ENCODE measurements around the gene LYPD5. TPM values are rescaled to one million over a fixed set of nuclear protein-coding genes. Genes with fewer than 3 reads are reported as not detected.

LYPD5 gene
- total and polyA plus RNA-seq, 5 donors from 2014 or later, result 0.60 TPM; not detected in 4

- H3K27ac Mint-ChIP-seq, result peak overlapping the region; percentile 5 to 84 (median 44)
- no peak for ATAC-seq (ENCODE audit: low read depth in 2 of 2)
- Histone ChIP-seq H3K27ac (ENCODE audit: insufficient read depth, low read length, poor library complexity, severe bottlenecking) (peak overlapping the region; percentile 34), H3K36me3 (ENCODE audit: control insufficient read depth, insufficient read depth, low read length) (peaks cover 58% of the 10 kb centered on the region), H3K27me3 (ENCODE audit: control insufficient read depth, insufficient read depth, low read length) (no peaks in the 10 kb centered on the region), H3K9me3 (ENCODE audit: control insufficient read depth in 2 of 2, low read length in 2 of 2) (no peaks in the 10 kb centered on the region), H3K4me3 (ENCODE audit: low read depth, low read length) (no peak overlapping the region), H3K4me1 (ENCODE audit: control insufficient read depth, insufficient read depth, low read length, poor library complexity, severe bottlenecking) (peaks cover 32% of the 10 kb centered on the region)
- no peaks in the 10 kb centered on the region for H3K9me3 Mint-ChIP-seq
- DNase-seq, result no peak
- peaks cover 42% of the 10 kb centered on the region for H3K36me3 Mint-ChIP-seq
- peaks cover 11 to 55% (median 30%) of the 10 kb centered on the region in 4 donors for H3K4me1 Mint-ChIP-seq
- H3K4me3 Mint-ChIP-seq, result peak overlapping the region in 1 of 4 donors; percentile 40
- no peaks in the 10 kb centered on the region for H3K27me3 Mint-ChIP-seq
Measured at GRCh38 chr19:43748685-43749084, 53.6 kb downstream of the LYPD5 start.

- no peak for DNase-seq
Measured at GRCh38 chr19:43748205-43748594, 54.0 kb downstream of the LYPD5 start.

DNA sequence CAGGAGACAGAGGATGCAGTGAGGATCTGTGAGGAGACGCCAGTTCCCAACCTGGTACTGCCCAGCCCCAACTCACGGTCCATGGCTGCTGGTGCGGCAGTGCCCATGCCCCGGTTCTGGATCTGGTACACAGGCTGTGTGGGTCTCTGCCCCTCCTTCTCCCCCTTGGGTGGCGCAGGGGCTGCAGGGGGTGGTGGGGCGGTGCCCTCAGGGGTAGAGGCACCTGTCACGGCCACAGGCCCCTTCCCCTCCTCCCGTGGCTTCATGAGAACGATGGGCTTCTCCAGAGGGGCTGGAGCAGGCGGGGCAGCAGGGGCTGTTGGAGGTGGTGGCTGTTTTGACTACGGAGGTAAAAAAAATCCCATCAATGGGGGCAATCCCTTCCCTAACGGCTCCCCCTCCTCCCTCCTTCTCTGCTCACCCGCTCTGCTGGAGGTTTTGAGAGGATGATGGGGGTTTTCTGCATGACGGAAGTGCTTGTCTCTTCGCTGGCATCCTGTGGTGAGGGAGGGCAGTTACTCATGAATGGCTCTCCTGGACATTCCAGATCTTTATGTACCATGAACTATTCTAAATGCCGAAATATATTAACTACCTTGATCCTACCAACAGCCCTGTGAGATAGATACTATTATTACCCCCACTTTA, 54.6 kb downstream of the LYPD5 start:
- H3K27me3 ChIP-seq (ENCODE audit: control insufficient read depth, insufficient read depth, low read length), result no peaks in the 10 kb centered on the region
- H3K27ac ChIP-seq (ENCODE audit: insufficient read depth, low read length, poor library complexity, severe bottlenecking), result peak overlapping the region; percentile 42
- H3K9me3 ChIP-seq (ENCODE audit: control insufficient read depth in 2 of 2, low read length in 2 of 2), result no peaks in the 10 kb centered on the region
- ATAC-seq (ENCODE audit: low read depth in 2 of 2) (peak in 1 of 2 donors; percentile 15), DNase-seq (no peak)
- H3K36me3 ChIP-seq (ENCODE audit: control insufficient read depth, insufficient read depth, low read length), result peaks cover 67% of the 10 kb centered on the region
- Mint-ChIP-seq H3K4me1 (peaks cover 7 to 45% (median 25%) of the 10 kb centered on the region in 4 donors), H3K27me3 (no peaks in the 10 kb centered on the region), H3K27ac (peak overlapping the region; percentile 12 to 69 (median 62)), H3K9me3 (no peaks in the 10 kb centered on the region), H3K36me3 (peaks cover 48% of the 10 kb centered on the region), H3K4me3 (peak overlapping the region in 2 of 4 donors; percentile 55 to 61)
- no peak overlapping the region for H3K4me3 ChIP-seq (ENCODE audit: low read depth, low read length)
- H3K4me1 ChIP-seq (ENCODE audit: control insufficient read depth, insufficient read depth, low read length, poor library complexity, severe bottlenecking), result peaks cover 22% of the 10 kb centered on the region

More at GRCh38 chr19:43748205-43748594, 54.0 kb downstream of the LYPD5 start:
- H3K27me3 ChIP-seq (ENCODE audit: control insufficient read depth, insufficient read depth, low read length), result no peaks in the 10 kb centered on the region
- H3K9me3 ChIP-seq (ENCODE audit: control insufficient read depth in 2 of 2, low read length in 2 of 2), result no peaks in the 10 kb centered on the region
- Mint-ChIP-seq H3K27me3 (no peaks in the 10 kb centered on the region), H3K4me1 (peaks cover 10 to 50% (median 30%) of the 10 kb centered on the region in 4 donors), H3K9me3 (no peaks in the 10 kb centered on the region), H3K27ac (peak overlapping the region; percentile 12 to 84 (median 62)), H3K4me3 (peak overlapping the region in 2 of 4 donors; percentile 40 to 61), H3K36me3 (peaks cover 43% of the 10 kb centered on the region)
- no peak overlapping the region for H3K4me3 ChIP-seq (ENCODE audit: low read depth, low read length)
- H3K36me3 ChIP-seq (ENCODE audit: control insufficient read depth, insufficient read depth, low read length), result peaks cover 61% of the 10 kb centered on the region
- H3K27ac ChIP-seq (ENCODE audit: insufficient read depth, low read length, poor library complexity, severe bottlenecking), result peak overlapping the region; percentile 34
- peaks cover 27% of the 10 kb centered on the region for H3K4me1 ChIP-seq (ENCODE audit: control insufficient read depth, insufficient read depth, low read length, poor library complexity, severe bottlenecking)
- ATAC-seq (ENCODE audit: low read depth in 2 of 2), result no peak

Other genes starting within 250 kb of the LYPD5 start
- gene XRCC1, start 226.9 kb downstream of the LYPD5 start, total RNA-seq, result 35.4 TPM
- gene XRCC1, start 226.9 kb downstream of the LYPD5 start, polyA plus RNA-seq, result 10 to 100 TPM; 19.8 to 26.9 (median 24.3) TPM
- gene PINLYP, start 226.6 kb downstream of the LYPD5 start, total RNA-seq, result not detected
- 1 to 10 TPM in 1 of 4 donors, under 1 TPM in 3; 0.42 to 1.3 (median 0.65) TPM for gene PINLYP, start 226.6 kb downstream of the LYPD5 start, polyA plus RNA-seq
- 40.9 TPM for gene IRGQ, start 206.3 kb downstream of the LYPD5 start, total RNA-seq
- gene IRGQ, start 206.3 kb downstream of the LYPD5 start, polyA plus RNA-seq, result 1 to 10 TPM in 3 of 4 donors, under 1 TPM in 1; 0.54 to 3.0 (median 1.5) TPM
- 8.7 TPM for gene ZNF576, start 205.9 kb downstream of the LYPD5 start, total RNA-seq
- 10 to 100 TPM in 2 of 4 donors, 1 to 10 TPM in 2; 5.5 to 11.0 (median 9.9) TPM for gene ZNF576, start 205.9 kb downstream of the LYPD5 start, polyA plus RNA-seq
- 0.64 TPM for gene SRRM5, start 190.4 kb downstream of the LYPD5 start, total RNA-seq
- 1 to 10 TPM in 1 of 4 donors, under 1 TPM in 3; 0.42 to 1.1 (median 0.63) TPM for gene SRRM5, start 190.4 kb downstream of the LYPD5 start, polyA plus RNA-seq
- 26.6 TPM for gene ZNF428, start 182.8 kb downstream of the LYPD5 start, total RNA-seq
- 10 to 100 TPM; 12.6 to 14.6 (median 13.7) TPM for gene ZNF428, start 182.8 kb downstream of the LYPD5 start, polyA plus RNA-seq
- gene CADM4, start 162.6 kb downstream of the LYPD5 start, total RNA-seq, result 0.30 TPM
- gene CADM4, start 162.6 kb downstream of the LYPD5 start, polyA plus RNA-seq, result not detected
- 5.9 TPM for gene PLAUR, start 132.3 kb downstream of the LYPD5 start, total RNA-seq
- gene PLAUR, start 132.3 kb downstream of the LYPD5 start, polyA plus RNA-seq, result 1 to 10 TPM in 1 of 4 donors, under 1 TPM in 2, not detected in 1; 0.58 to 2.6 (median 0.59) TPM
- gene IRGC, start 86.4 kb downstream of the LYPD5 start, total RNA-seq, result not detected
- not detected for gene IRGC, start 86.4 kb downstream of the LYPD5 start, polyA plus RNA-seq
- gene SMG9, start 47.5 kb downstream of the LYPD5 start, total RNA-seq, result 40.7 TPM
- 1 to 10 TPM; 3.4 to 7.0 (median 5.8) TPM for gene SMG9, start 47.5 kb downstream of the LYPD5 start, polyA plus RNA-seq
- gene KCNN4, start 21.5 kb downstream of the LYPD5 start, total RNA-seq, result 56.1 TPM
- 10 to 100 TPM; 16.7 to 33.0 (median 30.1) TPM for gene KCNN4, start 21.5 kb downstream of the LYPD5 start, polyA plus RNA-seq
- gene ZNF283, start 24.9 kb upstream of the LYPD5 start, total RNA-seq, result 6.0 TPM
- 1 to 10 TPM; 1.4 to 5.1 (median 3.7) TPM for gene ZNF283, start 24.9 kb upstream of the LYPD5 start, polyA plus RNA-seq
- gene ZNF404, start 81.5 kb upstream of the LYPD5 start, total RNA-seq, result 3.2 TPM
- 1 to 10 TPM in 3 of 4 donors, under 1 TPM in 1; 0.63 to 3.5 (median 2.3) TPM for gene ZNF404, start 81.5 kb upstream of the LYPD5 start, polyA plus RNA-seq
- gene ZNF45, start 132.8 kb upstream of the LYPD5 start, total RNA-seq, result 14.8 TPM
- 10 to 100 TPM; 13.0 to 17.5 (median 15.2) TPM for gene ZNF45, start 132.8 kb upstream of the LYPD5 start, polyA plus RNA-seq
- 0.67 TPM for gene ZNF221, start 148.8 kb upstream of the LYPD5 start, total RNA-seq
- under 1 TPM in 3 of 4 donors, not detected in 1; 0.56 to 0.96 (median 0.90) TPM for gene ZNF221, start 148.8 kb upstream of the LYPD5 start, polyA plus RNA-seq
- gene ZNF155, start 181.7 kb upstream of the LYPD5 start, total RNA-seq, result 3.9 TPM
- gene ZNF155, start 181.7 kb upstream of the LYPD5 start, polyA plus RNA-seq, result 1 to 10 TPM; 3.4 to 4.8 (median 4.0) TPM
- gene ZNF230, start 200.5 kb upstream of the LYPD5 start, total RNA-seq, result 3.1 TPM
- 1 to 10 TPM; 2.6 to 5.1 (median 4.2) TPM for gene ZNF230, start 200.5 kb upstream of the LYPD5 start, polyA plus RNA-seq
- gene ZNF222, start 222.9 kb upstream of the LYPD5 start, total RNA-seq, result 5.0 TPM
- gene ZNF222, start 222.9 kb upstream of the LYPD5 start, polyA plus RNA-seq, result 1 to 10 TPM; 1.9 to 4.9 (median 3.9) TPM
- gene ZNF223, start 249.6 kb upstream of the LYPD5 start, total RNA-seq, result 1.4 TPM
- gene ZNF223, start 249.6 kb upstream of the LYPD5 start, polyA plus RNA-seq, result 1 to 10 TPM in 2 of 4 donors, under 1 TPM in 2; 0.68 to 3.1 (median 1.8) TPM

All from CD4-positive, CD25-positive, alpha-beta regulatory T cell (primary cell).